WTC11 (cell line): ENCODE measurements around the gene PCDHAC2. TPM values are rescaled to one million over a fixed set of nuclear protein-coding genes. Genes with fewer than 3 reads are reported as not detected.

ENCODE experiments used
- ATAC-seq: fragments of 200-7000 bp; cut with Tn5 transposase; 2 replicates; pipeline ENCODE4 v1.10.0; 2021; ENCODE audit warnings: mild to moderate bottlenecking, moderate library complexity
- CTCF ChIA-PET: fragments of 300-600 bp; sonication (Branson Sonifier 250); formaldehyde crosslinking; loops from one replicate; lab custom pipeline; 2021; ENCODE audit warnings: antibody characterized with exemption; lab: Charles Lee
- POLR2A ChIA-PET: fragments of 350-600 bp; sonication (Branson Sonifier 250); formaldehyde crosslinking; loops from one replicate; lab custom pipeline; 2021; ENCODE audit warnings: antibody characterized with exemption; lab: Charles Lee
- DNase-seq: peaks from one replicate; pipeline ENCODE4 v3.0.0; 2021; ENCODE audit warnings: low spot score
- H3K27ac Mint-ChIP-seq: 2 replicates; pipeline ENCODE4 v1.8.0; 2021; ENCODE audit warnings: mixed read lengths
- H3K27me3 Mint-ChIP-seq: 2 replicates; pipeline ENCODE4 v1.8.0; 2021; ENCODE audit warnings: low read depth, mild to moderate bottlenecking, moderate library complexity, mixed read lengths
- H3K36me3 Mint-ChIP-seq: 2 replicates; pipeline ENCODE4 v1.8.0; 2021; ENCODE audit warnings: mixed read lengths
- H3K4me1 Mint-ChIP-seq: 2 replicates; pipeline ENCODE4 v1.8.0; 2022; ENCODE audit warnings: mixed read lengths
- H3K4me3 Mint-ChIP-seq: 2 replicates; pipeline ENCODE4 v1.8.0; 2021; ENCODE audit warnings: mild to moderate bottlenecking, moderate library complexity, mixed read lengths
- H3K9me3 Mint-ChIP-seq: 2 replicates; pipeline ENCODE4 v1.8.0; 2021; ENCODE audit warnings: mixed read lengths
- AR ChIP-seq: fragments of 250-450 bp; sonication (Bioruptor Pico); IDR thresholded peaks from 2 replicates; pipeline ENCODE4 v1.9.0; 2021; ENCODE audit warnings: mild to moderate bottlenecking
- CDX4 ChIP-seq: fragments of 250-450 bp; sonication (Bioruptor Pico); IDR thresholded peaks from 2 replicates; pipeline ENCODE4 v1.9.0; 2021; ENCODE audit warnings: moderate library complexity, mild to moderate bottlenecking, inconsistent platforms, borderline replicate concordance
- CREM ChIP-seq: sonication (generic); formaldehyde crosslinking; IDR thresholded peaks from 2 replicates; pipeline ENCODE4 v1.8.1; 2022; ENCODE audit warnings: mild to moderate bottlenecking, missing genetic modification reagents, moderate library complexity
- E2F4 ChIP-seq: sonication (generic); formaldehyde crosslinking; IDR thresholded peaks from 2 replicates; pipeline ENCODE4 v1.8.1; 2022; ENCODE audit warnings: low read depth, mild to moderate bottlenecking, moderate library complexity, missing genetic modification reagents, borderline replicate concordance
- ELF4 ChIP-seq: sonication (generic); formaldehyde crosslinking; IDR thresholded peaks from 2 replicates; pipeline ENCODE4 v1.8.1; 2022; ENCODE audit warnings: low read depth, mild to moderate bottlenecking, moderate library complexity, missing genetic modification reagents
- EMX1 ChIP-seq: fragments of 250-450 bp; sonication (Bioruptor Pico); IDR thresholded peaks from 2 replicates; pipeline ENCODE4 v1.8.0; 2021; ENCODE audit warnings: mild to moderate bottlenecking
- FOXJ3 ChIP-seq: sonication (generic); formaldehyde crosslinking; IDR thresholded peaks from 2 replicates; pipeline ENCODE4 v1.9.0; 2021; ENCODE audit warnings: missing genetic modification reagents, mild to moderate bottlenecking, borderline replicate concordance
- FOXP1 ChIP-seq: sonication (generic); formaldehyde crosslinking; IDR thresholded peaks from 2 replicates; pipeline ENCODE4 v1.8.0; 2022; ENCODE audit warnings: missing genetic modification reagents, mild to moderate bottlenecking, moderate library complexity, borderline replicate concordance
- GTF2I ChIP-seq: fragments of 250-450 bp; sonication (Bioruptor Pico); conservative IDR thresholded peaks from 2 replicates; pipeline ENCODE4 v1.4.0; 2021; ENCODE audit warnings: mild to moderate bottlenecking
- IRF1 ChIP-seq: sonication (generic); formaldehyde crosslinking; IDR thresholded peaks from 2 replicates; pipeline ENCODE4 v1.8.0; 2023; ENCODE audit warnings: missing genetic modification reagents
- IRF2 ChIP-seq: sonication (generic); formaldehyde crosslinking; IDR thresholded peaks from 2 replicates; pipeline ENCODE4 v1.8.0; 2022; ENCODE audit warnings: low read depth, missing genetic modification reagents, borderline replicate concordance
- MLX ChIP-seq: sonication (generic); formaldehyde crosslinking; IDR thresholded peaks from 2 replicates; pipeline ENCODE4 v1.8.1; 2023; ENCODE audit warnings: mild to moderate bottlenecking, missing genetic modification reagents, moderate library complexity
- NFATC4 ChIP-seq: fragments of 250-450 bp; sonication (Bioruptor Pico); IDR thresholded peaks from 2 replicates; pipeline ENCODE4 v1.9.0; 2021; ENCODE audit warnings: mild to moderate bottlenecking
- PRRX2 ChIP-seq: fragments of 250-450 bp; sonication (Bioruptor Pico); IDR thresholded peaks from 2 replicates; pipeline ENCODE4 v1.8.0; 2021; ENCODE audit warnings: mild to moderate bottlenecking
- SP1 ChIP-seq: sonication (generic); formaldehyde crosslinking; conservative IDR thresholded peaks from 2 replicates; pipeline ENCODE4 v1.8.1; 2022; ENCODE audit warnings: missing genetic modification reagents
- USF2 ChIP-seq: sonication (generic); formaldehyde crosslinking; IDR thresholded peaks from 2 replicates; pipeline ENCODE4 v1.8.1; 2023; ENCODE audit warnings: mild to moderate bottlenecking, missing genetic modification reagents, moderate library complexity
- ZNF232 ChIP-seq: sonication (generic); formaldehyde crosslinking; IDR thresholded peaks from 2 replicates; pipeline ENCODE4 v1.8.0; 2022; ENCODE audit warnings: mild to moderate bottlenecking, missing genetic modification reagents
- ZSCAN18 ChIP-seq: fragments of 250-450 bp; sonication (Bioruptor Pico); IDR thresholded peaks from 2 replicates; pipeline ENCODE4 v2.1.2; 2022; ENCODE audit warnings: mild to moderate bottlenecking, moderate library complexity
- total RNA-seq: library from RNA; stranded (reverse); gene quantifications from 3 replicates; pipeline ENCODE4 v1.2.3, GENCODE V29; 2021

The PCDHAC2 gene
- total RNA-seq, 1 experiment from 2014 or later: 11.3 TPM

GRCh38 chr5:140996060-140996459, 29.8 kb downstream of the PCDHAC2 start:
- ChIA-PET CTCF (no interaction called here), POLR2A (no interaction called here)
- Mint-ChIP-seq H3K27me3 (no peaks in the 10 kb centered on the region), H3K4me1 (peaks cover 36% of the 10 kb centered on the region), H3K36me3 (no peaks in the 10 kb centered on the region), H3K27ac (peak overlapping the region; percentile 39), H3K4me3 (no peak overlapping the region), H3K9me3 (no peaks in the 10 kb centered on the region)
- no peak for DNase-seq
- no peak for TF ChIP-seq USF2 (CRISPR knock-in tag)
- no peak for TF ChIP-seq IRF1
- no peak for TF ChIP-seq CDX4 (CRISPR knock-in tag)
- no peak for TF ChIP-seq E2F4 (CRISPR knock-in tag)
- TF ChIP-seq CREM: no peak
- no peak for TF ChIP-seq NFATC4 (CRISPR knock-in tag)
- no peak for TF ChIP-seq MLX (CRISPR knock-in tag)
- TF ChIP-seq AR (CRISPR knock-in tag): no peak
- no peak for TF ChIP-seq IRF2 (CRISPR knock-in tag)
- ATAC-seq: no peak

GRCh38 chr5:140998921-140999410, 32.7 kb downstream of the PCDHAC2 start:
- peak; percentile 11 for ATAC-seq
- TF ChIP-seq SP1 (CRISPR knock-in tag) (no peak), FOXJ3 (CRISPR knock-in tag) (no peak), USF2 (CRISPR knock-in tag) (no peak), ZSCAN18 (CRISPR knock-in tag) (no peak), PRRX2 (CRISPR knock-in tag) (no peak), GTF2I (CRISPR knock-in tag) (no peak), FOXP1 (CRISPR knock-in tag) (no peak), EMX1 (no peak), ELF4 (CRISPR knock-in tag) (no peak), ZNF232 (no peak)
- TF ChIP-seq, all 79 proteins: peak for 0
- peaks cover 52% of the 10 kb centered on the region for H3K4me1 Mint-ChIP-seq
- ChIA-PET CTCF (interaction anchor here (0.9 to 7.3 kb wide), 12 partner anchors 9 to 880 kb away, joined by 3 to 86 read pairs (median 6); partner anchors contain the start of genes PCDHA10, PCDHA2, PCDHAC1 and PCDHAC2), POLR2A (no interaction called here)
- H3K27ac Mint-ChIP-seq: peak overlapping the region; percentile 90
- no peak overlapping the region for H3K4me3 Mint-ChIP-seq
- no peaks in the 10 kb centered on the region for H3K27me3 Mint-ChIP-seq
- no peak for DNase-seq
- no peaks in the 10 kb centered on the region for H3K36me3 Mint-ChIP-seq
- no peaks in the 10 kb centered on the region for H3K9me3 Mint-ChIP-seq
